HCT116 (cell line): ENCODE data around the gene TMEM100. TPM values are rescaled to one million over a fixed set of nuclear protein-coding genes. Genes with fewer than 3 reads are reported as not detected.

Experiments used
- ATAC-seq: fragments of 200-7000 bp; cut with Tn5 transposase; 2 replicates; pipeline ENCODE4 v1.9.1; 2020; ENCODE audit warnings: mild to moderate bottlenecking, moderate library complexity
- BruUV-seq: library from RNA; stranded (reverse); fragments of 400-500 nt; replicated peaks from 2 replicates; lab custom pipeline; 2021; lab: Mats Ljungman, UMichigan
- CTCF ChIA-PET: fragments of 300-600 bp; sonication (Branson Sonifier 250); formaldehyde crosslinking; loops from one replicate; lab custom pipeline; 2021; ENCODE audit warnings: antibody characterized with exemption; lab: Charles Lee
- POLR2A ChIA-PET: fragments of 300-600, 350-600 bp; sonication (Branson Sonifier 250); formaldehyde crosslinking; loops from one replicate; lab custom pipeline; 2021; ENCODE audit warnings: antibody characterized with exemption; lab: Charles Lee
- RAD21 ChIA-PET, 2 experiments: fragments of 300-600 bp; sonication (Branson Sonifier 250); formaldehyde crosslinking; loops; one replicate each; lab custom pipeline; 2023; ENCODE audit warnings: low total read pairs in 2 of 2; ENCODE audit not compliant: uncharacterized antibody in 2 of 2, unreplicated experiment in 2 of 2, low non-redundant PET in 1 of 2; lab: Charles Lee
- DNase-seq: peaks from one replicate; pipeline ENCODE4 v3.0.0-alpha.2; 2010; ENCODE audit warnings: low read depth, low spot score
- H2AFZ ChIP-seq: fragments of 200-600 bp; shearing (Covaris generic), sonication (generic); 2 replicates; pipeline ENCODE4 v1.6.1; 2017; ENCODE audit warnings: low read depth, mixed run types, mixed read lengths, antibody characterized with exemption, low read length; ENCODE audit not compliant: poor library complexity, severe bottlenecking
- H3K27ac ChIP-seq: 2 replicates; pipeline ENCODE4 v1.5.1; 2012; ENCODE audit warnings: low read depth, low read length
- H3K27me3 ChIP-seq: fragments of 200-600 bp; sonication (generic); 2 replicates; pipeline ENCODE4 v1.6.1; 2016; ENCODE audit warnings: mixed run types, low read length, mixed read lengths; ENCODE audit not compliant: insufficient read depth
- H3K36me3 ChIP-seq, 2 experiments: fragments of 200-500 bp in 1 of 2; fragments of 200-600 bp in 1 of 2; sonication (Bioruptor generic) in 1 of 2; sonication (generic) in 1 of 2; 2 replicates each; pipeline versions ENCODE4 v1.5.1 to v1.6.1; 2014 to 2016; ENCODE audit warnings: low read length in 2 of 2, inconsistent platforms in 1 of 2, mixed read lengths in 1 of 2, mixed run types in 1 of 2; ENCODE audit not compliant: insufficient read depth in 2 of 2, control insufficient read depth in 1 of 2
- H3K4me1 ChIP-seq, 2 experiments: fragments of 200-600 bp in 1 of 2; sonication (generic) in 1 of 2; 2 replicates each; pipeline versions ENCODE4 v1.5.1 to v1.6.1; 2012 to 2017; ENCODE audit warnings: low read length in 2 of 2, inconsistent platforms in 1 of 2, mild to moderate bottlenecking in 1 of 2, mixed read lengths in 1 of 2, mixed run types in 1 of 2, moderate library complexity in 1 of 2; ENCODE audit not compliant: insufficient read depth in 2 of 2, control insufficient read depth in 1 of 2
- H3K4me2 ChIP-seq: fragments of 200-600 bp; sonication (generic); 2 replicates; pipeline ENCODE4 v1.6.1; 2017; ENCODE audit warnings: mixed run types, low read length, mixed read lengths
- H3K4me3 ChIP-seq, 2 experiments: fragments of 200-600 bp in 1 of 2; sonication (generic) in 1 of 2; replicated peaks in 1 of 2; 2 replicates each; pipeline ENCODE4 v1.5.1; 2011 to 2016; ENCODE audit warnings: low read length in 2 of 2, control low read depth in 1 of 2, low read depth in 1 of 2, mild to moderate bottlenecking in 1 of 2, mixed read lengths in 1 of 2, mixed run types in 1 of 2
- H3K79me2 ChIP-seq: fragments of 200-600 bp; sonication (generic); 2 replicates; pipeline ENCODE4 v1.6.1; 2017; ENCODE audit warnings: mild to moderate bottlenecking, mixed run types, low read length, moderate library complexity, mixed read lengths; ENCODE audit not compliant: insufficient read depth
- H3K9ac ChIP-seq: fragments of 200-600 bp; sonication (generic); 2 replicates; pipeline ENCODE4 v1.6.1; 2016; ENCODE audit warnings: low read length, mixed read lengths
- H3K9me2 ChIP-seq: fragments of 200-600 bp; sonication (generic), shearing (Covaris generic); 2 replicates; pipeline ENCODE4 v1.6.1; 2017; ENCODE audit warnings: mixed run types, mild to moderate bottlenecking, moderate library complexity; ENCODE audit not compliant: insufficient read depth
- H3K9me3 ChIP-seq, 2 experiments: fragments of 200-500 bp in 1 of 2; fragments of 200-600 bp in 1 of 2; sonication (Bioruptor generic) in 1 of 2; sonication (generic) in 1 of 2; 2 replicates each; pipeline ENCODE4 v1.6.1; 2014 to 2017; ENCODE audit warnings: low read length in 2 of 2, mixed read lengths in 2 of 2, inconsistent platforms in 1 of 2, low read depth in 1 of 2, mild to moderate bottlenecking in 1 of 2, mixed run types in 1 of 2, moderate library complexity in 1 of 2; ENCODE audit not compliant: control insufficient read depth in 1 of 2, insufficient read depth in 1 of 2
- H4K20me1 ChIP-seq: fragments of 200-600 bp; sonication (generic), shearing (Covaris generic); 2 replicates; pipeline ENCODE4 v1.6.1; 2017; ENCODE audit warnings: mixed run types, mild to moderate bottlenecking, moderate library complexity; ENCODE audit not compliant: insufficient read depth
- EGR1 ChIP-seq: IDR thresholded peaks from 2 replicates; pipeline ENCODE4 v1.6.1; 2012; ENCODE audit warnings: low read depth
- FOSL1 ChIP-seq: IDR thresholded peaks from 2 replicates; pipeline ENCODE4 v1.6.1; 2012; ENCODE audit warnings: low read depth
- POLR2AphosphoS5 ChIP-seq: IDR thresholded peaks from 2 replicates; pipeline ENCODE4 v1.6.1; 2011; ENCODE audit warnings: mild to moderate bottlenecking, low read depth, low read length, moderate library complexity
- TCF7L2 ChIP-seq: IDR thresholded peaks from 2 replicates; pipeline ENCODE4 v1.7.0; 2011; ENCODE audit warnings: borderline replicate concordance, inconsistent platforms; ENCODE audit not compliant: insufficient read depth, insufficient read length; ENCODE audit errors: extremely low read depth
- YY1 ChIP-seq: IDR thresholded peaks from 2 replicates; pipeline ENCODE4 v1.6.1; 2011; ENCODE audit warnings: low read length, low read depth, moderate library complexity, mild to moderate bottlenecking; ENCODE audit not compliant: insufficient replicate concordance; ENCODE audit errors: extremely low read depth
- ZBTB33 ChIP-seq: IDR thresholded peaks from 2 replicates; pipeline ENCODE4 v1.6.1; 2011; ENCODE audit warnings: mild to moderate bottlenecking, low read length, moderate library complexity; ENCODE audit not compliant: insufficient replicate concordance; ENCODE audit errors: extremely low read depth
- ZNF274 ChIP-seq: fragments of 200-500 bp; sonication (Bioruptor generic); IDR thresholded peaks from 2 replicates; pipeline ENCODE4 v1.6.1; 2014; ENCODE audit warnings: mild to moderate bottlenecking, low read depth, low read length, inconsistent platforms
- intact Hi-C: fragments of 100-400 bp; cut with micrococcal nuclease; formaldehyde crosslinking; loops from 2 replicates; pipeline ENCODE4 v1.10.0; 2022
- total RNA-seq: library from RNA; stranded (reverse); gene quantifications from one replicate; pipeline ENCODE4 v1.2.1, GENCODE V29; 2021; ENCODE audit not compliant: unreplicated experiment

The TMEM100 gene
- total RNA-seq, 1 experiment from 2014 or later: not detected

GRCh38 chr17:55726440-55726839, 3.8 kb upstream of the TMEM100 start:
- Histone ChIP-seq H3K9me3 (no peaks in the 10 kb centered on the region), H3K4me3 (no peak overlapping the region), H3K27me3 (peaks cover 90% of the 10 kb centered on the region), H3K9ac (no peak overlapping the region), H3K4me1 (no peaks in the 10 kb centered on the region), H2AFZ (no peak overlapping the region), H3K9me2 (no peaks in the 10 kb centered on the region), H3K4me2 (no peak overlapping the region), H4K20me1 (no peaks in the 10 kb centered on the region), H3K79me2 (no peaks in the 10 kb centered on the region), H3K27ac (no peak overlapping the region), H3K36me3 (no peaks in the 10 kb centered on the region)
- BruUV-seq: no TSS peak
- ATAC-seq (no peak), DNase-seq (no peak)
- POLR2A ChIA-PET: no interaction called here
- RAD21 ChIA-PET: no interaction called here
- intact Hi-C loops: no loop called here
- TF ChIP-seq FOSL1 (no peak), TCF7L2 (peak; percentile 32)
- CTCF ChIA-PET: interaction anchor here (1.0 to 1.9 kb wide), 2 partner anchors 8 to 9 kb away, joined by 3 to 6 read pairs; no protein-coding TSS in a partner anchor

- H2AFZ ChIP-seq: no peak overlapping the region
- H3K27me3 ChIP-seq: peaks cover 99% of the 10 kb centered on the region
- no peak overlapping the region for H3K4me2 ChIP-seq
- POLR2A ChIA-PET: interaction anchor here (1.3 kb wide), 1 partner anchor 11 kb away, joined by 3 read pairs; no protein-coding TSS in a partner anchor
- RAD21 ChIA-PET: no interaction called here
- H4K20me1 ChIP-seq: no peaks in the 10 kb centered on the region
- no TSS peak for BruUV-seq
- no peaks in the 10 kb centered on the region for H3K36me3 ChIP-seq
- CTCF ChIA-PET: interaction anchor here (0.9 to 8.4 kb wide), 2 partner anchors 11 kb away, joined by 3 to 58 read pairs; no protein-coding TSS in a partner anchor
- no peak for TF ChIP-seq POLR2AphosphoS5
- no peak for TF ChIP-seq ZNF274
- TF ChIP-seq TCF7L2: no peak
- TF ChIP-seq EGR1: no peak
- no peak for TF ChIP-seq ZBTB33
- no peak for TF ChIP-seq YY1
- DNase-seq (no peak), ATAC-seq (no peak)
- H3K9ac ChIP-seq: no peak overlapping the region
- H3K4me1 ChIP-seq: no peaks in the 10 kb centered on the region
- intact Hi-C loops: loop anchor here (2.0 kb wide), 1 partner anchor 27 kb away; the partner anchor contains the start of gene PCTP
- no peaks in the 10 kb centered on the region for H3K9me3 ChIP-seq
- H3K79me2 ChIP-seq: no peaks in the 10 kb centered on the region
- H3K9me2 ChIP-seq: no peaks in the 10 kb centered on the region
- no peak overlapping the region for H3K27ac ChIP-seq
- H3K4me3 ChIP-seq: no peak overlapping the region
Measured at GRCh38 chr17:55723488-55723848, 804 bp upstream of the TMEM100 start.
